ENCODE measurements around the gene BHLHE23.
A peak's percentile ranks its signal among the peaks of the same experiment; 100 is the strongest.

The BHLHE23 gene

GRCh38 chr20:62963614-62964397, 43.0 kb downstream of the BHLHE23 start:
- H3K18ac ChIP-seq (ENCODE audit: low read length), result peak overlapping the region; percentile 52
- no CpG with 5 or more reads among the region's 32 CpGs for WGBS, 2 donors (ENCODE audit: extremely low coverage in 2 of 2, insufficient read length in 2 of 2, insufficient replicate concordance in 1 of 2)
- no peak overlapping the region for H3K27ac ChIP-seq (replicated peaks; ENCODE audit: low read length)
- H2AFZ ChIP-seq (ENCODE audit: low read length), result no peak overlapping the region
- peak overlapping the region; percentile 94 for H3K14ac ChIP-seq (ENCODE audit: low read length)
- no peak overlapping the region for H4K91ac ChIP-seq (ENCODE audit: low read depth, low read length, poor library complexity)
- no peak overlapping the region for H2BK12ac ChIP-seq (ENCODE audit: low read length)
- peak overlapping the region; percentile 53 for H2BK5ac ChIP-seq (ENCODE audit: low read length)
- H3K4me3 ChIP-seq (ENCODE audit: low read length in 2 of 2), result no peak overlapping the region
- H4K8ac ChIP-seq (ENCODE audit: low read depth, low read length), result peak overlapping the region; percentile 92
- H3K27me3 ChIP-seq (ENCODE audit: control insufficient read depth in 3 of 3, insufficient read depth in 3 of 3, low read depth in 1 of 3, low read length in 3 of 3), result peaks cover 0 to 46% (median 0%) of the 10 kb centered on the region in 3 experiments
- no peak overlapping the region for H3K4ac ChIP-seq (ENCODE audit: low read length)
- peak overlapping the region; percentile 58 for H2BK15ac ChIP-seq (ENCODE audit: low read length)
- no peak overlapping the region for H3K9ac ChIP-seq (ENCODE audit: low read depth, low read length, poor library complexity)
- H3K4me2 ChIP-seq (ENCODE audit: insufficient read depth, low read length, poor library complexity, severe bottlenecking), result no peak overlapping the region
- peaks cover 0 to 2% of the 10 kb centered on the region in 2 donors for H3K4me1 ChIP-seq (ENCODE audit: control insufficient read depth in 2 of 2, insufficient read depth in 1 of 2, low read depth in 1 of 2, low read length in 2 of 2)
- peak overlapping the region; percentile 73 for H3K23ac ChIP-seq (ENCODE audit: low read depth, low read length, poor library complexity)
- H3K9me3 ChIP-seq (replicated peaks in 1 of 2; ENCODE audit: control insufficient read depth in 2 of 2, insufficient read depth in 1 of 2, low read depth in 1 of 2, low read length in 2 of 2), result peaks cover 0 to 2% of the 10 kb centered on the region in 2 donors
- no peaks in the 10 kb centered on the region for H3K79me1 ChIP-seq (ENCODE audit: low read depth, low read length)
- no peak overlapping the region for H2BK120ac ChIP-seq (ENCODE audit: low read depth, low read length)
- H3K36me3 ChIP-seq (replicated peaks in 1 of 2; ENCODE audit: control insufficient read depth in 2 of 2, insufficient read depth in 2 of 2, low read length in 2 of 2), result no peaks in the 10 kb centered on the region
- H2AK5ac ChIP-seq (ENCODE audit: low read depth, low read length), result peak overlapping the region; percentile 88
- DNase-seq (ENCODE audit: low spot score), result no peak

- Histone ChIP-seq H3K4me3 (ENCODE audit: low read length in 2 of 2) (peak overlapping the region in 1 of 2 donors; percentile 27), H3K4ac (ENCODE audit: low read length) (no peak overlapping the region), H3K36me3 (replicated peaks in 1 of 2; ENCODE audit: control insufficient read depth in 2 of 2, insufficient read depth in 2 of 2, low read length in 2 of 2) (no peaks in the 10 kb centered on the region), H2BK5ac (ENCODE audit: low read length) (peak overlapping the region; percentile 53), H3K9ac (ENCODE audit: low read depth, low read length, poor library complexity) (peak overlapping the region; percentile 60), H3K4me1 (ENCODE audit: control insufficient read depth in 2 of 2, insufficient read depth in 1 of 2, low read depth in 1 of 2, low read length in 2 of 2) (peaks cover 0 to 2% of the 10 kb centered on the region in 2 donors), H2AFZ (ENCODE audit: low read length) (no peak overlapping the region), H2BK120ac (ENCODE audit: low read depth, low read length) (no peak overlapping the region), H3K18ac (ENCODE audit: low read length) (peak overlapping the region; percentile 52), H2AK5ac (ENCODE audit: low read depth, low read length) (peak overlapping the region; percentile 60), H2BK12ac (ENCODE audit: low read length) (peak overlapping the region; percentile 22), H3K23ac (ENCODE audit: low read depth, low read length, poor library complexity) (peak overlapping the region; percentile 73), H3K9me3 (replicated peaks in 1 of 2; ENCODE audit: control insufficient read depth in 2 of 2, insufficient read depth in 1 of 2, low read depth in 1 of 2, low read length in 2 of 2) (peaks cover 0 to 2% of the 10 kb centered on the region in 2 donors), H3K14ac (ENCODE audit: low read length) (no peak overlapping the region), H3K4me2 (ENCODE audit: insufficient read depth, low read length, poor library complexity, severe bottlenecking) (no peak overlapping the region), H4K91ac (ENCODE audit: low read depth, low read length, poor library complexity) (no peak overlapping the region), H3K79me1 (ENCODE audit: low read depth, low read length) (no peaks in the 10 kb centered on the region), H3K27ac (replicated peaks; ENCODE audit: low read length) (no peak overlapping the region), H4K8ac (ENCODE audit: low read depth, low read length) (peak overlapping the region; percentile 92), H2BK15ac (ENCODE audit: low read length) (peak overlapping the region; percentile 67), H3K27me3 (ENCODE audit: control insufficient read depth in 3 of 3, insufficient read depth in 3 of 3, low read depth in 1 of 3, low read length in 3 of 3) (peaks cover 0 to 39% (median 0%) of the 10 kb centered on the region in 3 experiments)
- no CpG with 5 or more reads among the region's 32 CpGs for WGBS, 2 donors (ENCODE audit: extremely low coverage in 2 of 2, insufficient read length in 2 of 2, insufficient replicate concordance in 1 of 2)
- DNase-seq (ENCODE audit: low spot score), result no peak
Observed at GRCh38 chr20:62962891-62963613, 43.7 kb downstream of the BHLHE23 start.

DNA sequence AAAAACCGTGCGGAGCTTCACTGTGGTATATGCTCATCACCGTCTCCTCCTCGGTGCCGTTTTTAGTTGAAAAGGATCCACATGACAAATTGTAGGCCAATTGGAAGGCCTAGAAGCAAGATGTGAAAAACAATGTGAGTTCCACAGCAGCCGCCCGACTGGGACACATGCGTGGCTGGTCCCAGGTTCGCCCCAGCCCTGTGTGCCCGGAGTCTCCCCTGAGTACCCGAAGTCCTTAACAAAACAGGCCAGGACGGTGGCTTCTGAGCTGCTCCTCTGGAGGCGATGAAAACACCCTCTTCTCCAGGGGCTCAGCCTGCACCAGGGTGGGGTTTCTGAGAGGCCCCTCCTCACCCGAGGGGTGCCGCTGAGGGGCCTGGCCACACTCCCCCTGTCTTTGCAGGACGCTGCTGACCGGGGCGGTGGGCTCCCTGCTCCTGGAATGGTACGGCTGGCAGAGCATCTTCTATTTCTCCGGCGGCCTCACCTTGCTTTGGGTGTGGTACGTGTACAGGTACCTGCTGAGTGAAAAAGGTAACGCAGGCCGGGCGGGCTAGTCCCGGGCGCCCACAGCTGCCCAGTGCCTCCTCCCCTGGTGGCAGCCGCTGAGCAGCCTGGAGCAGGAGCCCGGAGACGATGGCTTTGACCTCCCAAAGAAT, 44.4 kb downstream of the BHLHE23 start:
- Histone ChIP-seq H3K79me1 (ENCODE audit: low read depth, low read length) (peaks cover 4% of the 10 kb centered on the region), H2BK120ac (ENCODE audit: low read depth, low read length) (no peak overlapping the region), H3K27me3 (ENCODE audit: control insufficient read depth in 3 of 3, insufficient read depth in 3 of 3, low read depth in 1 of 3, low read length in 3 of 3) (peaks cover 0 to 33% (median 0%) of the 10 kb centered on the region in 3 experiments), H3K4ac (ENCODE audit: low read length) (no peak overlapping the region), H3K23ac (ENCODE audit: low read depth, low read length, poor library complexity) (no peak overlapping the region), H3K9me3 (replicated peaks in 1 of 2; ENCODE audit: control insufficient read depth in 2 of 2, insufficient read depth in 1 of 2, low read depth in 1 of 2, low read length in 2 of 2) (peaks cover 0 to 5% of the 10 kb centered on the region in 2 donors), H3K14ac (ENCODE audit: low read length) (no peak overlapping the region), H3K27ac (replicated peaks; ENCODE audit: low read length) (no peak overlapping the region), H4K8ac (ENCODE audit: low read depth, low read length) (no peak overlapping the region), H3K4me3 (ENCODE audit: low read length in 2 of 2) (no peak overlapping the region), H2BK15ac (ENCODE audit: low read length) (peak overlapping the region; percentile 67), H3K36me3 (replicated peaks in 1 of 2; ENCODE audit: control insufficient read depth in 2 of 2, insufficient read depth in 2 of 2, low read length in 2 of 2) (peaks cover 0 to 4% of the 10 kb centered on the region in 2 donors), H2AK5ac (ENCODE audit: low read depth, low read length) (peak overlapping the region; percentile 60), H3K18ac (ENCODE audit: low read length) (no peak overlapping the region), H3K9ac (ENCODE audit: low read depth, low read length, poor library complexity) (no peak overlapping the region), H4K91ac (ENCODE audit: low read depth, low read length, poor library complexity) (no peak overlapping the region), H2BK12ac (ENCODE audit: low read length) (peak overlapping the region; percentile 14), H3K4me1 (ENCODE audit: control insufficient read depth in 2 of 2, insufficient read depth in 1 of 2, low read depth in 1 of 2, low read length in 2 of 2) (peaks cover 0 to 5% of the 10 kb centered on the region in 2 donors), H3K4me2 (ENCODE audit: insufficient read depth, low read length, poor library complexity, severe bottlenecking) (no peak overlapping the region), H2AFZ (ENCODE audit: low read length) (no peak overlapping the region), H2BK5ac (ENCODE audit: low read length) (no peak overlapping the region)
- DNase-seq (ENCODE audit: low spot score), result no peak
- no CpG with 5 or more reads among the region's 30 CpGs for WGBS, 2 donors (ENCODE audit: extremely low coverage in 2 of 2, insufficient read length in 2 of 2, insufficient replicate concordance in 1 of 2)
